Heart right ventricle (tissue), 16 donors: ENCODE results near the gene DAGLA. TPM values are rescaled to one million over a fixed set of nuclear protein-coding genes. Genes with fewer than 3 reads are reported as not detected.

Experiments
- ATAC-seq, 8 donors: fragments of 200-7000 bp; cut with Tn5 transposase; one replicate each; pipeline ENCODE4 v1.9.1; 2020; ENCODE audit warnings: mild to moderate bottlenecking in 8 of 8, moderate library complexity in 8 of 8, moderate number of reproducible peaks in 1 of 8
- DNase-seq, 2 donors: peaks; one replicate each; pipeline ENCODE4 v3.0.0-alpha.2; 2020
- H3K27ac ChIP-seq, 10 donors: fragments of 200-600 bp; sonication (generic) in 2 of 10; one replicate each; pipeline versions ENCODE4 v1.5.0 to v1.8.0; 2020 to 2022; ENCODE audit warnings: mild to moderate bottlenecking in 3 of 10
- H3K27me3 ChIP-seq, 7 donors: fragments of 200-600 bp; one replicate each; pipeline ENCODE4 v1.8.0; 2021 to 2022; ENCODE audit warnings: mild to moderate bottlenecking in 2 of 7
- H3K36me3 ChIP-seq, 9 donors: fragments of 200-600 bp; sonication (generic) in 1 of 9; one replicate each; pipeline versions ENCODE4 v1.5.0 to v1.8.0; 2020 to 2022; ENCODE audit warnings: mild to moderate bottlenecking in 2 of 9
- H3K4me1 ChIP-seq, 9 donors: fragments of 200-600 bp; sonication (generic) in 1 of 9; one replicate each; pipeline versions ENCODE4 v1.5.0 to v1.8.0; 2020 to 2022; ENCODE audit warnings: mild to moderate bottlenecking in 4 of 9
- H3K4me3 ChIP-seq, 10 donors: fragments of 200-600 bp; sonication (generic) in 2 of 10; one replicate each; pipeline versions ENCODE4 v1.5.0 to v1.8.0; 2020 to 2022; ENCODE audit warnings: mild to moderate bottlenecking in 7 of 10, moderate library complexity in 2 of 10
- H3K9me3 ChIP-seq, 11 donors: fragments of 200-600 bp in 10 of 11; sonication (generic) in 2 of 11; one replicate each; pipeline versions ENCODE4 v1.5.0 to v1.8.0; 2013 to 2022; ENCODE audit warnings: mild to moderate bottlenecking in 2 of 11, control low read depth in 1 of 11, moderate library complexity in 1 of 11
- WGBS, 2 donors: extraction: QIAGEN DNeasy Blood & Tissue Kit; methylation state at CpG; one replicate each; pipeline ENCODE4 v1.1.7; 2013; ENCODE audit warnings: inconsistent platforms in 1 of 2; 5-methylcytosine and 5-hydroxymethylcytosine counted together
- intact Hi-C, 10 donors: fragments of 100-400 bp; cut with DNase I; formaldehyde crosslinking; loops; one replicate each; pipeline versions ENCODE4 v1.11.1 to v1.14.2; 2022
- polyA plus RNA-seq, 2 donors: library from polyadenylated mRNA; stranded (reverse); fragments of 200-250 nt; gene quantifications; one replicate each; pipeline ENCODE4 v1.2.3, GENCODE V29; 2013
- total RNA-seq, 10 donors: library from RNA; stranded (reverse); fragmentation: NEBNext Ultra II Directional in 3 of 10; extraction: Animal tissue kit (Norgen Biotek cat#: 25700) in 3 of 10; gene quantifications; one replicate each; pipeline versions ENCODE4 v1.2.1 to v1.2.4, GENCODE V29; 2021 to 2023
- TF ChIP-seq, protein P1 (sequence below), 9 donors: fragments of 200-600 bp; sonication (generic) in 2 of 9; IDR thresholded peaks; one replicate each; pipeline versions ENCODE4 v1.5.0 to v1.8.0; 2021 to 2022; ENCODE audit warnings: antibody characterized with exemption in 9 of 9, mild to moderate bottlenecking in 5 of 9, moderate library complexity in 1 of 9
- donor health status: Arrhythmogenic right ventricular cardiomyopathy.
- donor health status: ischemic (EF 13 %, LVEDD 7.1; RV severe dilation, severe dysfunction).
- donor health status: healthy with polysubstance abuse.
- donor health status: DM: no; HTN: yes; CAD: no.
- donor health status: DM: no; HTN: no; CAD: no.
- donor health status: ischemic (EF 25% LVEDD 6.9; RV normal size, moderate dysfunction).
- donor health status: ischemic (EF 25% LVEDD 5.7; RV mildly dilated, moderate dysfunction).
- donor health status: healthy.
- donor health status: DM: yes; HTN: yes; CAD: no.
- donor health status: Ischemic cardiomyopathy.
- donor health status: ischemic (EF 35%, LVEDD 5.7; RV mildly dilated, moderate dysfunction).
- donor health status: nonischemic (EF 11% LVEDD 7.7; RV severe dilation, severe dysfunction).
- donor health status: DM: yes; HTN: yes; CAD: no.
- donor health status: PGD.
- donor health status: ischemic (EF 29% LVEDD 5.4; RV normal size, mild dysfunction).
- donor health status: nonischemic (EF 23%, LVEDD 6.1; RV moderate dilation, normal function).

The DAGLA gene
- total and polyA plus RNA-seq, 12 donors, result 1.5 to 5.0 (median 3.2) TPM

DNA sequence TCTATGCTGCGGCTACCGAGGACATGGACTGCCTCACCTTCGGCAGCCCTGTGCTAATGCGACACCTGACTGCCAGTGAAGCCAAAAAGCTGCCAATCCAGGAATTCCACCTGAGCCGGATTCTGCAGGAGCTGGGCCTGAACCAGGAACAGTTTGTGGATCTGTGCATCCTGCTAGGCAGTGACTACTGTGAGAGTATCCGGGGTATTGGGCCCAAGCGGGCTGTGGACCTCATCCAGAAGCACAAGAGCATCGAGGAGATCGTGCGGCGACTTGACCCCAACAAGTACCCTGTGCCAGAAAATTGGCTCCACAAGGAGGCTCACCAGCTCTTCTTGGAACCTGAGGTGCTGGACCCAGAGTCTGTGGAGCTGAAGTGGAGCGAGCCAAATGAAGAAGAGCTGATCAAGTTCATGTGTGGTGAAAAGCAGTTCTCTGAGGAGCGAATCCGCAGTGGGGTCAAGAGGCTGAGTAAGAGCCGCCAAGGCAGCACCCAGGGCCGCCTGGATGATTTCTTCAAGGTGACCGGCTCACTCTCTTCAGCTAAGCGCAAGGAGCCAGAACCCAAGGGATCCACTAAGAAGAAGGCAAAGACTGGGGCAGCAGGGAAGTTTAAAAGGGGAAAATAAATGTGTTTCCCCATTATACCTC is 115.8 kb downstream of the DAGLA start:
- H3K27me3 ChIP-seq, result no peaks in the 10 kb centered on the region
- TF ChIP-seq, protein P1, sequence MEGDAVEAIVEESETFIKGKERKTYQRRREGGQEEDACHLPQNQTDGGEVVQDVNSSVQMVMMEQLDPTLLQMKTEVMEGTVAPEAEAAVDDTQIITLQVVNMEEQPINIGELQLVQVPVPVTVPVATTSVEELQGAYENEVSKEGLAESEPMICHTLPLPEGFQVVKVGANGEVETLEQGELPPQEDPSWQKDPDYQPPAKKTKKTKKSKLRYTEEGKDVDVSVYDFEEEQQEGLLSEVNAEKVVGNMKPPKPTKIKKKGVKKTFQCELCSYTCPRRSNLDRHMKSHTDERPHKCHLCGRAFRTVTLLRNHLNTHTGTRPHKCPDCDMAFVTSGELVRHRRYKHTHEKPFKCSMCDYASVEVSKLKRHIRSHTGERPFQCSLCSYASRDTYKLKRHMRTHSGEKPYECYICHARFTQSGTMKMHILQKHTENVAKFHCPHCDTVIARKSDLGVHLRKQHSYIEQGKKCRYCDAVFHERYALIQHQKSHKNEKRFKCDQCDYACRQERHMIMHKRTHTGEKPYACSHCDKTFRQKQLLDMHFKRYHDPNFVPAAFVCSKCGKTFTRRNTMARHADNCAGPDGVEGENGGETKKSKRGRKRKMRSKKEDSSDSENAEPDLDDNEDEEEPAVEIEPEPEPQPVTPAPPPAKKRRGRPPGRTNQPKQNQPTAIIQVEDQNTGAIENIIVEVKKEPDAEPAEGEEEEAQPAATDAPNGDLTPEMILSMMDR (IDR thresholded peaks at IDR 0.05), result no peak
- peaks cover 8 to 40% (median 24%) of the 10 kb centered on the region in 9 donors for H3K4me1 ChIP-seq
- ATAC-seq (no peak), DNase-seq (no peak)
- no peaks in the 10 kb centered on the region for H3K9me3 ChIP-seq
- 93 to 95% methylated on average over 18 of the region's 18 CpGs for WGBS, 2 donors
- H3K36me3 ChIP-seq, result peaks cover 0 to 28% (median 0%) of the 10 kb centered on the region in 9 donors
- intact Hi-C loops, result loop anchor here in 9 of 10 donors (2.0 to 10.0 kb wide), 15 partner anchors 36 to 519 kb away; partner anchors contain the start of gene FADS3 (in 2 of the 9)
- H3K27ac ChIP-seq, result no peak overlapping the region
- H3K4me3 ChIP-seq, result no peak overlapping the region

Other genes starting within 250 kb of the DAGLA start
- gene LRRC10B, start 171.6 kb upstream of the DAGLA start, total RNA-seq, result 1 to 10 TPM in 3 of 10 donors, under 1 TPM in 6, not detected in 1; 0.33 to 2.6 (median 0.70) TPM
- gene LRRC10B, start 171.6 kb upstream of the DAGLA start, polyA plus RNA-seq, result 1 to 10 TPM in 1 of 2 donors, under 1 TPM in 1; 0.59 to 2.6 TPM
- gene SYT7, start 99.3 kb upstream of the DAGLA start, total RNA-seq, result 10 to 100 TPM; 11.5 to 26.1 (median 18.7) TPM
- 10 to 100 TPM; 17.1 to 19.4 TPM for gene SYT7, start 99.3 kb upstream of the DAGLA start, polyA plus RNA-seq
- 1 to 10 TPM in 1 of 10 donors, under 1 TPM in 9; 0.13 to 1.2 (median 0.26) TPM for gene MYRF, start 72.2 kb downstream of the DAGLA start, total RNA-seq
- under 1 TPM; 0.16 to 0.37 TPM for gene MYRF, start 72.2 kb downstream of the DAGLA start, polyA plus RNA-seq
- 100 to 1,000 TPM in 9 of 10 donors, 10 to 100 TPM in 1; 98.9 to 142 (median 109) TPM for gene TMEM258, start 112.2 kb downstream of the DAGLA start, total RNA-seq
- gene TMEM258, start 112.2 kb downstream of the DAGLA start, polyA plus RNA-seq, result 100 to 1,000 TPM in 1 of 2 donors, 10 to 100 TPM in 1; 80.7 to 273 TPM
- gene FEN1, start 112.5 kb downstream of the DAGLA start, total RNA-seq, result 1 to 10 TPM; 3.7 to 8.6 (median 6.2) TPM
- gene FEN1, start 112.5 kb downstream of the DAGLA start, polyA plus RNA-seq, result 1 to 10 TPM; 2.1 to 8.8 TPM
- gene FADS1, start 136.6 kb downstream of the DAGLA start, total RNA-seq, result 10 to 100 TPM; 16.4 to 37.4 (median 25.4) TPM
- gene FADS1, start 136.6 kb downstream of the DAGLA start, polyA plus RNA-seq, result 10 to 100 TPM; 13.8 to 35.2 TPM
- gene FADS2, start 147.9 kb downstream of the DAGLA start, total RNA-seq, result 10 to 100 TPM; 15.1 to 37.0 (median 23.5) TPM
- 10 to 100 TPM; 12.2 to 31.6 TPM for gene FADS2, start 147.9 kb downstream of the DAGLA start, polyA plus RNA-seq
- gene FADS3, start 211.2 kb downstream of the DAGLA start, total RNA-seq, result 100 to 1,000 TPM in 1 of 10 donors, 10 to 100 TPM in 9; 54.9 to 119 (median 71.1) TPM
- 100 to 1,000 TPM; 119 to 217 TPM for gene FADS3, start 211.2 kb downstream of the DAGLA start, polyA plus RNA-seq
- 10 to 100 TPM in 3 of 10 donors, 1 to 10 TPM in 7; 3.7 to 11.1 (median 6.6) TPM for gene RAB3IL1, start 237.2 kb downstream of the DAGLA start, total RNA-seq
- gene RAB3IL1, start 237.2 kb downstream of the DAGLA start, polyA plus RNA-seq, result 1 to 10 TPM; 8.2 to 9.7 TPM